PC-9 (cell line): ENCODE results near the gene CALCB. TPM values are rescaled to one million over a fixed set of nuclear protein-coding genes. Genes with fewer than 3 reads are reported as not detected.
A peak's percentile ranks its signal among the peaks of the same experiment; 100 is the strongest.

Experiments
- Bru-seq: library from RNA; stranded (reverse); fragments of 400-500 nt; gene quantifications from one replicate; lab custom pipeline; 2021; lab: Mats Ljungman, UMichigan
- BruChase-seq, 2 experiments: library from RNA; stranded (reverse); fragments of 400-500 nt; gene quantifications; one replicate each; lab custom pipeline; 2021; lab: Mats Ljungman, UMichigan
- BruUV-seq: library from RNA; stranded (reverse); fragments of 400-500 nt; replicated peaks from 2 replicates; lab custom pipeline; 2021; lab: Mats Ljungman, UMichigan
- CTCF ChIA-PET: fragments of 300-600 bp; sonication (Branson Sonifier 250); formaldehyde crosslinking; loops from one replicate; lab custom pipeline; 2022; ENCODE audit warnings: antibody characterized with exemption; lab: Charles Lee
- POLR2A ChIA-PET: fragments of 300-600 bp; sonication (Branson Sonifier 250); formaldehyde crosslinking; loops from one replicate; lab custom pipeline; 2022; ENCODE audit warnings: antibody characterized with exemption; ENCODE audit not compliant: unreplicated experiment; lab: Charles Lee
- DNase-seq, 2 experiments: peaks; one replicate each; pipeline versions ENCODE4 v3.0.0 to v3.0.0-alpha.2; 2015 to 2022; ENCODE audit warnings: mixed read lengths in 1 of 2
- H2AFZ ChIP-seq: fragments of 200-600 bp; sonication (generic); 2 replicates; pipeline ENCODE4 v1.8.1; 2017; ENCODE audit warnings: antibody characterized with exemption
- H3F3A ChIP-seq: fragments of 200-600 bp; sonication (generic); 2 replicates; pipeline ENCODE4 v1.8.1; 2017; ENCODE audit warnings: antibody characterized with exemption, mild to moderate bottlenecking, low read depth; ENCODE audit not compliant: insufficient read depth
- H3K27ac ChIP-seq: fragments of 200-600 bp; sonication (generic); 2 replicates; pipeline ENCODE4 v1.6.1; 2016; ENCODE audit warnings: mixed run types
- H3K27me3 ChIP-seq: fragments of 200-600 bp; sonication (generic); 2 replicates; pipeline ENCODE4 v1.6.1; 2016; ENCODE audit warnings: low read depth, mixed run types; ENCODE audit not compliant: insufficient read depth
- H3K36me3 ChIP-seq: fragments of 200-600 bp; sonication (generic); 2 replicates; pipeline ENCODE4 v1.6.1; 2016; ENCODE audit warnings: low read depth, mixed run types
- H3K4me1 ChIP-seq: fragments of 200-600 bp; sonication (generic); replicated peaks from 2 replicates; pipeline ENCODE4 v1.6.1; 2016; ENCODE audit warnings: mixed run types; ENCODE audit not compliant: insufficient read depth
- H3K4me2 ChIP-seq: fragments of 200-600 bp; sonication (generic); 2 replicates; pipeline ENCODE4 v1.6.1; 2017; ENCODE audit warnings: mixed run types
- H3K4me3 ChIP-seq: fragments of 200-600 bp; sonication (generic); 2 replicates; pipeline ENCODE4 v1.6.1; 2016; ENCODE audit warnings: mixed run types
- H3K79me2 ChIP-seq: fragments of 200-600 bp; sonication (generic); 2 replicates; pipeline ENCODE4 v1.6.1; 2017; ENCODE audit warnings: low read depth, mixed run types
- H3K9me2 ChIP-seq: fragments of 200-600 bp; sonication (generic); 2 replicates; pipeline ENCODE4 v1.8.1; 2017; ENCODE audit warnings: mild to moderate bottlenecking; ENCODE audit not compliant: insufficient read depth
- H3K9me3 ChIP-seq: fragments of 200-600 bp; sonication (generic); 2 replicates; pipeline ENCODE4 v1.8.1; 2016; ENCODE audit warnings: low read depth; ENCODE audit not compliant: insufficient read depth
- H4K20me1 ChIP-seq: fragments of 200-600 bp; sonication (generic); 2 replicates; pipeline ENCODE4 v1.8.1; 2017; ENCODE audit not compliant: insufficient read depth
- EZH2 ChIP-seq: fragments of 200-600 bp; sonication (generic); IDR thresholded peaks from 2 replicates; pipeline ENCODE4 v1.8.0; 2017; ENCODE audit warnings: antibody characterized with exemption, low read depth
- intact Hi-C: fragments of 100-400 bp; cut with micrococcal nuclease; formaldehyde crosslinking; loops from one replicate; pipeline ENCODE4 v1.10.0; 2022; ENCODE audit not compliant: unreplicated experiment
- long read RNA-seq: library from polyadenylated mRNA; stranded (forward); transcript quantifications from one replicate; pipeline ENCODE4 v2.0.0, GENCODE V29; 2022
- total RNA-seq: library from RNA; stranded (reverse); gene quantifications from 2 replicates; pipeline ENCODE4 v1.2.3, GENCODE V29; 2021
- TF ChIP-seq, protein P1 (sequence below): fragments of 200-600 bp; sonication (generic); conservative IDR thresholded peaks from 2 replicates; pipeline ENCODE4 v1.6.1; 2017; ENCODE audit warnings: mixed run types, antibody characterized with exemption, mild to moderate bottlenecking, moderate library complexity

Gene CALCB, protein sequence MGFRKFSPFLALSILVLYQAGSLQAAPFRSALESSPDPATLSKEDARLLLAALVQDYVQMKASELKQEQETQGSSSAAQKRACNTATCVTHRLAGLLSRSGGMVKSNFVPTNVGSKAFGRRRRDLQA
- total RNA-seq = not detected in 2 replicates
- percentile 1 among the genes with signal in this experiment for Bru-seq, nascent RNA
- not detected for BruChase-seq, experiment 1, labeled RNA remaining after a 2-hour chase
- BruChase-seq, experiment 2, labeled RNA remaining after a 6-hour chase = percentile 1 among the genes with signal in this experiment
- long read RNA-seq = 0 reads

DNA sequence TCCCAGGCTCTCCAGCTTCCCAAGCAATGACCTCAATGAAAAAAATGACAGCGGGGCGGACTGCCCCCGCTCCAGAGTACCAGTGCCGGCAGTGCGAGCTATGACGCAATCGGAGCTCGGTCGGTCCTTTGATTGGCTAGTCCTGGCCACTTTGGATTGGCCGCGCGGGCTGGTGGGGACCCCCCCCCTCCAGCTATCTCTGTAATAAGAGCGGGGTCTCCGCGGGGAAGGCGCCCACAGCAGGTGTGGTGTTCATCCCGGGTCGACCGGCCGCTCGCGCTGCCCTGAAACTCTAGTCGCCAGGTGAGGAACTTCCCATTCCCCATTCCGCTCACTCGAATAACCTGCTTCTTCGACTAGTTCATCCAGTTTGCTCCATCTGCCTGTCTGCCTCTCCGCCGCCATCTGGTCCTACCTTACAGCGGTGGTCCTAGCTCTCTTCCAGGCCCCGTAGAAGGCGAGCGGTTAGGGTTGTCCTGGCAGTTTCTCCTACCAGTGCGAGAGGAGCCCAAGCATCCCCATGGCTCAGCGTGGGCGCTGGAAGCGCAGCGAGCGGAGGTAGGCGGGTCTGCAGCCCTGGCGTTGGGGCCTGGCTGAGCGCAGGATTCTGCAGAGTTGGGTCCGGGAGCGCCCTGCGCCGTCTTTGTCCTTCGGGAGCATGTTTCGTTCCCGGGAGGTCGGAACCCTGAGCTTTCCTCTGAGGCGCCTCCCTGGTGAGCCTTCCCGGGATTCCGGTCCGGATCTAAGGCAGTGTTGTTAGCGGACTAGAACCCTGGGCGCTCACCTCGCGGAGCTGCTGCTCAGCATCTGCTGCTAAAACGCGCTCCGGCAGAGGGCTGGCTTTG is at the start of gene CALCB:
CALCB (plus strand) TSS at position 233 of the 845 bp plus-strand sequence. CDS start 1,126 bp downstream, outside the sequence.
- H4K20me1 ChIP-seq = no peaks in the 10 kb centered on the region
- H3K79me2 ChIP-seq = no peaks in the 10 kb centered on the region
- no peak within 1 kb of the TSS for H3K4me3 ChIP-seq
- H3K27me3 ChIP-seq = no peaks in the 10 kb centered on the region
- no peaks in the 10 kb centered on the region for H3F3A ChIP-seq
- H3K27ac ChIP-seq = no peak within 1 kb of the TSS
- H3K9me3 ChIP-seq = no peaks in the 10 kb centered on the region
- TF ChIP-seq EZH2 = no peak
- TF ChIP-seq, protein P1, sequence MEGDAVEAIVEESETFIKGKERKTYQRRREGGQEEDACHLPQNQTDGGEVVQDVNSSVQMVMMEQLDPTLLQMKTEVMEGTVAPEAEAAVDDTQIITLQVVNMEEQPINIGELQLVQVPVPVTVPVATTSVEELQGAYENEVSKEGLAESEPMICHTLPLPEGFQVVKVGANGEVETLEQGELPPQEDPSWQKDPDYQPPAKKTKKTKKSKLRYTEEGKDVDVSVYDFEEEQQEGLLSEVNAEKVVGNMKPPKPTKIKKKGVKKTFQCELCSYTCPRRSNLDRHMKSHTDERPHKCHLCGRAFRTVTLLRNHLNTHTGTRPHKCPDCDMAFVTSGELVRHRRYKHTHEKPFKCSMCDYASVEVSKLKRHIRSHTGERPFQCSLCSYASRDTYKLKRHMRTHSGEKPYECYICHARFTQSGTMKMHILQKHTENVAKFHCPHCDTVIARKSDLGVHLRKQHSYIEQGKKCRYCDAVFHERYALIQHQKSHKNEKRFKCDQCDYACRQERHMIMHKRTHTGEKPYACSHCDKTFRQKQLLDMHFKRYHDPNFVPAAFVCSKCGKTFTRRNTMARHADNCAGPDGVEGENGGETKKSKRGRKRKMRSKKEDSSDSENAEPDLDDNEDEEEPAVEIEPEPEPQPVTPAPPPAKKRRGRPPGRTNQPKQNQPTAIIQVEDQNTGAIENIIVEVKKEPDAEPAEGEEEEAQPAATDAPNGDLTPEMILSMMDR = no peak
- POLR2A ChIA-PET = no interaction called here
- intact Hi-C loops = loop anchor here (10.0 kb wide), 1 partner anchor 169 kb away; no protein-coding TSS in a partner anchor
- H3K9me2 ChIP-seq = no peaks in the 10 kb centered on the region
- CTCF ChIA-PET = no interaction called here
- no peak within 1 kb of the TSS for H2AFZ ChIP-seq
- BruUV-seq = no TSS peak
- no peak for DNase-seq
- no peaks in the 10 kb centered on the region for H3K36me3 ChIP-seq
- no peak within 1 kb of the TSS for H3K4me2 ChIP-seq
- H3K4me1 ChIP-seq = no peaks in the 10 kb centered on the region

DNA sequence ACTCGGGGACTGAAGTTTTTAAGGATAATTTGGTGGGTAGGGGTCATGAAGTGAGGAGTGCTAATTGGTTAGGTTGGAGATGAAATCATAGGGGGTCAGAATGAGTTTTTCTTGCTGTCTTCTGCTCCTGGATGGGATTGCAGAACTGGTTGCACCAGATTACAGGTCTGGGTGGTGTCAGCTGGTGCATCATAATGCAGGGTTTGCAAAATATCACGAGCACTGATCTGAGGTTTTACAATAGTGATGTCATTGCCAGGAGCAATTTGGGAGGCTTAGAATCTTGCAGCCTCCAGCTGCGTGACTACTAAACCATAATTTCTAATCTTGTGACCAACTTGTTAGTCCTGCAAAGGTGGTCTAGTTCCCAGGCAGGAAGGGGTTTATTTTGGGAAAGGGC is 46.4 kb upstream of the CALCB start:
- no TSS peak for BruUV-seq
- no peak overlapping the region for H3K27ac ChIP-seq
- no peaks in the 10 kb centered on the region for H3K4me1 ChIP-seq
- H4K20me1 ChIP-seq = no peaks in the 10 kb centered on the region
- no peaks in the 10 kb centered on the region for H3K36me3 ChIP-seq
- no peaks in the 10 kb centered on the region for H3K79me2 ChIP-seq
- DNase-seq = no peak
- intact Hi-C loops = no loop called here
- no peaks in the 10 kb centered on the region for H3K9me3 ChIP-seq
- TF ChIP-seq EZH2 = no peak
- TF ChIP-seq, protein P1 = no peak
- CTCF ChIA-PET = no interaction called here
- H2AFZ ChIP-seq = no peak overlapping the region
- H3K9me2 ChIP-seq = no peaks in the 10 kb centered on the region
- no peaks in the 10 kb centered on the region for H3F3A ChIP-seq
- POLR2A ChIA-PET = no interaction called here
- H3K4me3 ChIP-seq = no peak overlapping the region
- H3K27me3 ChIP-seq = no peaks in the 10 kb centered on the region
- no peak overlapping the region for H3K4me2 ChIP-seq

DNA sequence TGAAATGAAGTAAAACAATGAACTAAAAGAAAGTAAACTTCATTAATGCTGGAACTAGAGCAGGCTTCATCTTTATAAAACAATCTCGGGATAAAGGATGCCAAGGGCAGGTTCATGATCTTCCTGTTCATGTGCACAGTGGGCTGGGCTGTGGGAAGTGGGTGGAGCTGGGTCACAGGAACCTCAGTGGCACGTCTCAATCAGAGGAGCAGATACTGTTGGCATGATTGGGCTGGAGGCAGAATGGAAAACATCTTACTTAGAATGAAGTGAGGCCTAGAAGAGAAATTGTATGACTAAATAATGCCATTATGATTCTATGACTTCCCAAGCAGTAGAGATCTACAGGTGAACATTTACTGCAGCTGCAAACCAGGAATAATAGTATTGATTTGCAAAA is 45.4 kb upstream of the CALCB start:
- H3K4me2 ChIP-seq = no peak overlapping the region
- no peaks in the 10 kb centered on the region for H3K79me2 ChIP-seq
- no TSS peak for BruUV-seq
- TF ChIP-seq EZH2 = no peak
- TF ChIP-seq, protein P1 = no peak
- H3F3A ChIP-seq = no peaks in the 10 kb centered on the region
- H3K36me3 ChIP-seq = no peaks in the 10 kb centered on the region
- ChIA-PET POLR2A (no interaction called here), CTCF (no interaction called here)
- no peak overlapping the region for H3K4me3 ChIP-seq
- no peaks in the 10 kb centered on the region for H3K9me2 ChIP-seq
- H4K20me1 ChIP-seq = no peaks in the 10 kb centered on the region
- intact Hi-C loops = no loop called here
- H2AFZ ChIP-seq = no peak overlapping the region
- H3K4me1 ChIP-seq = no peaks in the 10 kb centered on the region
- no peak overlapping the region for H3K27ac ChIP-seq
- H3K9me3 ChIP-seq = no peaks in the 10 kb centered on the region
- no peaks in the 10 kb centered on the region for H3K27me3 ChIP-seq
- DNase-seq = no peak
